Measurements from ENCODE around the gene PLD3.
"Not testable (repeated sequence)": the region's sequence is repeated elsewhere in the genome, so short reads cannot be mapped to it uniquely, and the experiment has no call there.

The PLD3 gene

GRCh38 chr19:40367577-40368434, 19.3 kb downstream of the PLD3 start:
- Histone ChIP-seq H3K9me3 (no peaks in the 10 kb centered on the region), H3K36me3 (peaks cover 24% of the 10 kb centered on the region), H3K4me1 (peaks cover 12% of the 10 kb centered on the region), H3K4me3 (ENCODE audit: low read depth, low read length) (no peak overlapping the region), H3K27me3 (no peaks in the 10 kb centered on the region)
- no peak for TF ChIP-seq CTCF (IDR thresholded peaks at IDR 0.05; ENCODE audit: low read depth, low read length)
- no peak for DNase-seq

GRCh38 chr19:40369797-40370196, 21.3 kb downstream of the PLD3 start:
- Histone ChIP-seq H3K4me3 (ENCODE audit: low read depth, low read length) (no peak overlapping the region), H3K27me3 (no peaks in the 10 kb centered on the region), H3K4me1 (peaks cover 12% of the 10 kb centered on the region), H3K36me3 (peaks cover 29% of the 10 kb centered on the region), H3K9me3 (no peaks in the 10 kb centered on the region)
- no peak for TF ChIP-seq CTCF (IDR thresholded peaks at IDR 0.05; ENCODE audit: low read depth, low read length)
- DNase-seq: no peak

- H3K9me3 ChIP-seq; DNase-seq; H3K27me3 ChIP-seq; H3K4me3 ChIP-seq (ENCODE audit: low read depth, low read length): not testable (repeated sequence)
- Histone ChIP-seq H3K36me3 (peaks cover 29% of the 10 kb centered on the region), H3K4me1 (peaks cover 12% of the 10 kb centered on the region)
These were observed 21.8 kb downstream of the PLD3 start for GRCh38 chr19:40370253-40370652.

- H3K9me3 ChIP-seq: no peaks in the 10 kb centered on the region
- no peak for DNase-seq
- no peak for TF ChIP-seq CTCF (IDR thresholded peaks at IDR 0.05; ENCODE audit: low read depth, low read length)
- H3K36me3 ChIP-seq: peaks cover 29% of the 10 kb centered on the region
- no peak overlapping the region for H3K4me3 ChIP-seq (ENCODE audit: low read depth, low read length)
- peaks cover 9% of the 10 kb centered on the region for H3K4me1 ChIP-seq
- H3K27me3 ChIP-seq: no peaks in the 10 kb centered on the region
These were observed 22.7 kb downstream of the PLD3 start for GRCh38 chr19:40370997-40371801.

- Histone ChIP-seq H3K27me3 (no peaks in the 10 kb centered on the region), H3K9me3 (no peaks in the 10 kb centered on the region), H3K4me3 (ENCODE audit: low read depth, low read length) (no peak overlapping the region), H3K4me1 (peaks cover 4% of the 10 kb centered on the region), H3K36me3 (peaks cover 32% of the 10 kb centered on the region)
- no peak for TF ChIP-seq CTCF (IDR thresholded peaks at IDR 0.05; ENCODE audit: low read depth, low read length)
- no peak for DNase-seq
These were observed 23.3 kb downstream of the PLD3 start for GRCh38 chr19:40371802-40372122.

- Histone ChIP-seq H3K27me3 (no peaks in the 10 kb centered on the region), H3K4me3 (ENCODE audit: low read depth, low read length) (no peak overlapping the region), H3K9me3 (no peaks in the 10 kb centered on the region), H3K4me1 (0 out of 2 replicates have a peak, but pooled peaks cover 3% of the 10 kb centered on the region), H3K36me3 (peaks cover 27% of the 10 kb centered on the region)
- DNase-seq: no peak
- TF ChIP-seq CTCF (IDR thresholded peaks at IDR 0.05; ENCODE audit: low read depth, low read length): no peak
These were observed 25.6 kb downstream of the PLD3 start for GRCh38 chr19:40374084-40374483.

Data from BE2C (cell line).